Measurements from ENCODE around the gene CDH2.

The CDH2 gene

GRCh38 chr18:28109781-28110560 lies 67.0 kb downstream of the CDH2 start:
- intact Hi-C loops (cut with DNase I), result no loop called here
- DNase-seq, result no peak

GRCh38 chr18:28108814-28109213 lies 68.1 kb downstream of the CDH2 start:
- intact Hi-C loops (cut with DNase I), result no loop called here
- no peak for DNase-seq

GRCh38 chr18:28108254-28108653 lies 68.7 kb downstream of the CDH2 start:
- intact Hi-C loops (cut with DNase I), result no loop called here
- DNase-seq, result no peak

- intact Hi-C loops (cut with DNase I), result no loop called here
- no peak for DNase-seq
Measured at GRCh38 chr18:28099237-28099636, 77.7 kb downstream of the CDH2 start.

GRCh38 chr18:28095631-28096030 lies 81.3 kb downstream of the CDH2 start:
- no peak for DNase-seq
- intact Hi-C loops (cut with DNase I), result no loop called here

- intact Hi-C loops (cut with DNase I), result no loop called here
- DNase-seq, result no peak
Measured at GRCh38 chr18:28095041-28095440, 81.9 kb downstream of the CDH2 start.

- DNase-seq, result no peak
- intact Hi-C loops (cut with DNase I), result no loop called here
Measured at GRCh38 chr18:28091197-28091596, 85.7 kb downstream of the CDH2 start.

GRCh38 chr18:28088477-28088876 lies 88.5 kb downstream of the CDH2 start:
- intact Hi-C loops (cut with DNase I), result loop anchor here (10.0 kb wide), 1 partner anchor 86 kb away; the partner anchor contains the start of gene CDH2
- DNase-seq, result no peak

GRCh38 chr18:28086670-28087552 lies 90.0 kb downstream of the CDH2 start:
- peak in 20 of 42 donors; percentile 26 to 76 (median 42) for DNase-seq

GRCh38 chr18:28081516-28081915 lies 95.4 kb downstream of the CDH2 start:
- intact Hi-C loops (cut with DNase I), result loop anchor here (10.0 kb wide), 1 partner anchor 93 kb away; the partner anchor contains the start of gene CDH2
- no peak for DNase-seq

More at GRCh38 chr18:28086670-28087552, 90.0 kb downstream of the CDH2 start:
- intact Hi-C loops (cut with DNase I), result loop anchor here (10.0 kb wide), 1 partner anchor 88 kb away; the partner anchor contains the start of gene CDH2

- DNase-seq, result no peak
- intact Hi-C loops (cut with DNase I), result loop anchor here (10.0 kb wide), 1 partner anchor 94 kb away; the partner anchor contains the start of gene CDH2
Measured at GRCh38 chr18:28080876-28081300, 96.0 kb downstream of the CDH2 start.

GRCh38 chr18:28079883-28080282 lies 97.0 kb downstream of the CDH2 start:
- intact Hi-C loops (cut with DNase I), result loop anchor here (10.0 kb wide), 1 partner anchor 95 kb away; the partner anchor contains the start of gene CDH2
- no peak for DNase-seq

- no peak for DNase-seq
- intact Hi-C loops (cut with DNase I), result no loop called here
Measured at GRCh38 chr18:28078849-28079248, 98.1 kb downstream of the CDH2 start.

GRCh38 chr18:28078298-28078697 lies 98.6 kb downstream of the CDH2 start:
- intact Hi-C loops (cut with DNase I), result no loop called here
- DNase-seq, result no peak

GRCh38 chr18:28075501-28075900 lies 101.4 kb downstream of the CDH2 start:
- intact Hi-C loops (cut with DNase I), result no loop called here
- DNase-seq, result peak in 21 of 42 donors; percentile 5 to 75 (median 41)

GRCh38 chr18:28074076-28074475 lies 102.9 kb downstream of the CDH2 start:
- no peak for DNase-seq
- intact Hi-C loops (cut with DNase I), result no loop called here

- intact Hi-C loops (cut with DNase I), result no loop called here
- DNase-seq, result no peak
Measured at GRCh38 chr18:28073658-28074057, 103.3 kb downstream of the CDH2 start.

GRCh38 chr18:28071199-28071598 lies 105.7 kb downstream of the CDH2 start:
- no peak for DNase-seq
- intact Hi-C loops (cut with DNase I), result no loop called here

GRCh38 chr18:28068207-28068606 lies 108.7 kb downstream of the CDH2 start:
- no peak for DNase-seq
- intact Hi-C loops (cut with DNase I), result no loop called here

- intact Hi-C loops (cut with DNase I), result no loop called here
- no peak for DNase-seq
Measured at GRCh38 chr18:28067346-28067745, 109.6 kb downstream of the CDH2 start.

Measured in head of caudate nucleus (tissue), 42 donors.